Activated naive CD4-positive, alpha-beta T cell treated with anti-CD3 and anti-CD28 coated beads, Interleukin-2, amount 10 ng/mL, durations not matched to agents 5 hours and 36 hours (primary cell): ENCODE data around the gene RBM28. TPM values are rescaled to one million over a fixed set of nuclear protein-coding genes. Genes with fewer than 3 reads are reported as not detected.

Experiments used
- total RNA-seq, 2 experiments: library from RNA; stranded (reverse); gene quantifications; one replicate each; pipeline ENCODE4 v1.2.3, GENCODE V29; 2021

RBM28 gene
- total RNA-seq = 10 to 100 TPM; 35.7 to 38.6 TPM

GRCh38 chr7:128343554-128344430 lies at the start of gene RBM28:
Gene RBM28, minus strand, starts transcription at chr7:128343908. Its CDS starts 115 bp downstream, at chr7:128343793.

GRCh38 chr7:128361411-128362379 lies 18.0 kb upstream of the RBM28 start, which contains the start of gene PRRT4:
Gene PRRT4, minus strand, starts transcription at chr7:128361690.

Other genes starting within 250 kb of the RBM28 start
- gene LEP, start 102.6 kb downstream of the RBM28 start, total RNA-seq = not detected
- gene PRRT4, start 17.8 kb upstream of the RBM28 start, total RNA-seq = under 1 TPM; 0.34 to 0.55 TPM
- gene IMPDH1, start 66.1 kb upstream of the RBM28 start, total RNA-seq = 10 to 100 TPM; 56.3 to 60.3 TPM
- 10 to 100 TPM; 23.5 to 24.9 TPM for gene HILPDA, start 112.0 kb upstream of the RBM28 start, total RNA-seq
- 10 to 100 TPM; 21.1 to 23.2 TPM for gene METTL2B, start 132.8 kb upstream of the RBM28 start, total RNA-seq